VCaP (cell line): ENCODE measurements around the gene TCAP.
A peak's percentile ranks its signal among the peaks of the same experiment; 100 is the strongest.

Experiments used
- H3K27ac ChIP-seq: fragments of 450-650 bp; 2 replicates; pipeline ENCODE4 v1.5.1; 2017
- CTCF ChIP-seq: fragments of 450-650 bp; conservative IDR thresholded peaks from 2 replicates; pipeline ENCODE4 v1.5.1; 2017; ENCODE audit warnings: mild to moderate bottlenecking, moderate library complexity

TCAP gene

DNA sequence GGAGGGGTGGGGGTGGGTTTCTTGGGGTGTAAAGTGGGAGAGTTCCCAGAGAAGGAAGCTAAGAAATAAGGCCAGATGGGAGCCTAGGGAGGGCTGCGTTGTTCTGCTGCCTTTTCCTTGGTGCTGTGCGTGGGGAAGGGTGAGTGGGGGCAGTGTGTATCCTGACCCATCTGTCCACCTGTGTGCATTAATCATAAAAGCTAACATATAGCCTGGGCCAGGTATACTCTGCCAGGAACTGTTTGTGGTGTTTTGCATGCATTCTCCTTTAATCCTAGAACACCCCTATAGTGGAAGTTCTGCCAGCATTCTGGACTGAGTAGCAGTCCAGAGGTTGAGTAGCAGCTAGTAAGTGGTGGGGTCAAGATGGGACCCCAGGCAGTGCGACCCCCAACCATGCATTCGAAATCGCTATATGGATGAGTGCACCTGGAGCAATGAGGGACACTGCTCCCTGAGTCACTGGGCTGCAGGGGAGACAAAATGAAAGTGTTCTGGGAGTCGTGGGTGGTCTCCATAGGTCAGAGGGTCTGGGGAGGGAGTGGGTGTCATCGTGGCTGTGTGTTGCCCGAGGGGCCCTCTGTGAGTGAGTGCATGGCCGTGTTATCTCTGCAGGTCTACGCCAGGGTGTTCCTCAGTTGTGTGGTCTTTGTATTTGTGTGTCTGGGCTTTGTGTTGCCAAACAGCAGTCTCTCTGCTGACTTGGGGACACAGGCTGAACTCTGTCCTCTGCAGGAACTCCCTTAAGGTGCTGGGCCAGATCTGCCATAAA is 36.0 kb downstream of the TCAP start:
- no peak overlapping the region for H3K27ac ChIP-seq

GRCh38 chr17:39701784-39702422 is 36.8 kb downstream of the TCAP start:
- no peak overlapping the region for H3K27ac ChIP-seq
- no peak for TF ChIP-seq CTCF

More for the DNA sequence above, 36.0 kb downstream of the TCAP start:
- TF ChIP-seq CTCF = no peak

GRCh38 chr17:39702901-39703893 is 38.0 kb downstream of the TCAP start:
- TF ChIP-seq CTCF = no peak
- peak overlapping the region; percentile 94; the same call in 1 of the 2 replicates for H3K27ac ChIP-seq

DNA sequence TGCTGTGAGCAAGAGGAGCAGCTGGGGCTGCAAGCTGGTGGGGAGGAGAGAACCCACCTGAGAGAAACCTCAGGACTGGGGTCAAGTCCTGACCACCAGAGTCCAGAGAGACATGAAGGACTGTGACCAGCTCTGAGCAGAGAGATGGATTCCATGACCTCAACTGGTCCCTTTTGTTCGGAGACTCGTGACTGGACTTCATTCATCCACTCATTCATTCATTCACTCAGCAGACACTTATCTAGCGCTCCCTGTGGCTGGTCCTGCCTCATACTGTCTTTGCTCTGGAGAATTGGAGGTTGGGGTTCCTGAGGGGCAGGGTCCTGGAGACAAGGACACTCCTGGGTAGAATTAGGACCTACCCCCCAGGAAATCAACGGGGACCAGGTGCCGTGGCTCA is 38.8 kb downstream of the TCAP start:
- H3K27ac ChIP-seq = peak overlapping the region; percentile 94; the same call in 1 of the 2 replicates
- no peak for TF ChIP-seq CTCF

DNA sequence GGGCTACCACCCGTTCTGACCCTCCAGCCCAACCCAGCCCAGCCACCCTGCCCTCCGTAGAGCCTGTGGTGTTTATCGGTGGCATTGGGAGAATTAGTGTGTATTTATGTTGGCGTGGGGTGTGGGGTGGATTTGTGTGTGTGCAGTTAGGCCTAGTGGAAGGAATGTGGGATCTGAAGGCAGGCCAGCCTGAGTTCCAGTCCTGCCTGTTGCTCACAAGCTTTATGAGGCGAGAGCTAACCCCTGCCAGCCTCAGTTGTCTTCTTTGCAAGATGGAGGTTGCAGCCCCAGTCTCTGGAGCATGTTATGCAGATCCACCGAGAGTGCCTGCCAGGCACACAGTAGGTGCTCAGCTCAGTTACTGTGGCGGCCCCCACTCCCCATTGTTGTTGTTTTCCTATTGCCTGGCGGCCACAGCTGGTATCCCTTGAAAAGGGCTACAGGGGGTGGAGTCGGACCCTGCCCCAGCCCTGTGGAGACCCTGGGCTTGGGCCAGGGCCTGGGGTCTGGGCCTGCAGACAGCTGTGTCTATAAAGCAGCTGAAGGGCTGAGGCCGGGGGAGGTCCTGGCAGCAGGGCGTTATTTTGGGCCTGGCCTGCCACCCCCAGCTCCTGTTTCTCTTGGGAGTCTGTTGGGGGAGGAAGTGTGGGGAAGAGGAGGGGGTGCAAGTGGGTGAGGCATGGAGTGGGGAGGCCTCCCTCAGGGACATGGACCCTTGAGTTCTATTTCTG is 39.8 kb downstream of the TCAP start:
- no peak for TF ChIP-seq CTCF
- H3K27ac ChIP-seq = peak overlapping the region; percentile 94

GRCh38 chr17:39705786-39706348 is 40.7 kb downstream of the TCAP start:
- H3K27ac ChIP-seq = peak overlapping the region; percentile 94
- 0 out of 2 replicates have a peak, but pooled peaks have one; percentile 10 for TF ChIP-seq CTCF
